Left ventricle myocardium inferior (tissue), 1 donor: ENCODE data around the gene STAC3. TPM values are rescaled to one million over a fixed set of nuclear protein-coding genes. Genes with fewer than 3 reads are reported as not detected.
A peak's percentile ranks its signal among the peaks of the same experiment; 100 is the strongest.

Source experiments
- DNase-seq: peaks from one replicate; pipeline ENCODE4 v3.0.0-alpha.2; 2020
- H3K27ac ChIP-seq: fragments of 200-600 bp; replicated peaks from 2 replicates; pipeline ENCODE4 v1.8.0; 2021
- H3K27me3 ChIP-seq: fragments of 200-600 bp; 2 replicates; pipeline ENCODE4 v1.8.0; 2021; ENCODE audit warnings: low read depth
- H3K36me3 ChIP-seq: fragments of 200-600 bp; 2 replicates; pipeline ENCODE4 v1.8.0; 2021
- H3K4me1 ChIP-seq: fragments of 200-600 bp; 2 replicates; pipeline ENCODE4 v1.8.0; 2021
- H3K4me3 ChIP-seq: fragments of 200-600 bp; 2 replicates; pipeline ENCODE4 v1.8.0; 2021; ENCODE audit warnings: mild to moderate bottlenecking, moderate library complexity
- H3K9me3 ChIP-seq: fragments of 200-600 bp; replicated peaks from 2 replicates; pipeline ENCODE4 v1.8.0; 2021
- intact Hi-C: fragments of 100-400 bp; cut with micrococcal nuclease; formaldehyde crosslinking; loops from one replicate; pipeline ENCODE4 v1.11.0; 2022
- total RNA-seq: library from RNA; stranded (reverse); fragmentation: NEBNext Ultra II Directional; extraction: Animal tissue kit (Norgen Biotek cat#: 25700); gene quantifications from one replicate; pipeline ENCODE4 v1.2.1, GENCODE V29; 2021
- TF ChIP-seq, protein P1 (sequence below): fragments of 200-600 bp; IDR thresholded peaks from 2 replicates; pipeline ENCODE4 v1.8.0; 2021; ENCODE audit warnings: antibody characterized with exemption, mild to moderate bottlenecking, borderline replicate concordance
- donor health status: DM: no; HTN: yes; CAD: no; lungs with severe emphysema.

STAC3 gene
- total RNA-seq, 1 donor from 2014 or later = 0.69 TPM

DNA sequence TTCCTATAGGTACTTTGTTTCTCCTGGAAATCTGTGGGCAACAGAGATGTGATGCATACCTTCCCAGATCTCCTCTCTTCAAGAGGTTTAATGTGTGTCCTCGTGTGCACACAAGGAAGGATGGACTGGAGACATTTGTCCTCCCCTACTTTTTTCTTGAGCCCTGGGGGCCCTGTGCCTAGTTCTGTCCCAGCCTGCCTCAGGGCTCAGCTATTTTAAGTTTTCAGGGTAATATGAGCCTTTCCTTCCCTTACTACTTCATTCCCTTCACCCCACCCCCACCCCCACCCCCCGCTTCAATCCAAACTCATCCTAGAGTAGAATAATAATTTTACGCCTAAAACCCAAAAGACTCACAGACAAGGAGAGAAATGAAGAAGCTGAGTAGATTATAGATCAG lies 446 bp downstream of the STAC3 start:
- Histone ChIP-seq H3K27ac (no peak overlapping the region), H3K4me3 (no peak overlapping the region), H3K4me1 (no peaks in the 10 kb centered on the region), H3K36me3 (peaks cover 10% of the 10 kb centered on the region), H3K9me3 (no peaks in the 10 kb centered on the region), H3K27me3 (peaks cover 2% of the 10 kb centered on the region)
- TF ChIP-seq, protein P1, sequence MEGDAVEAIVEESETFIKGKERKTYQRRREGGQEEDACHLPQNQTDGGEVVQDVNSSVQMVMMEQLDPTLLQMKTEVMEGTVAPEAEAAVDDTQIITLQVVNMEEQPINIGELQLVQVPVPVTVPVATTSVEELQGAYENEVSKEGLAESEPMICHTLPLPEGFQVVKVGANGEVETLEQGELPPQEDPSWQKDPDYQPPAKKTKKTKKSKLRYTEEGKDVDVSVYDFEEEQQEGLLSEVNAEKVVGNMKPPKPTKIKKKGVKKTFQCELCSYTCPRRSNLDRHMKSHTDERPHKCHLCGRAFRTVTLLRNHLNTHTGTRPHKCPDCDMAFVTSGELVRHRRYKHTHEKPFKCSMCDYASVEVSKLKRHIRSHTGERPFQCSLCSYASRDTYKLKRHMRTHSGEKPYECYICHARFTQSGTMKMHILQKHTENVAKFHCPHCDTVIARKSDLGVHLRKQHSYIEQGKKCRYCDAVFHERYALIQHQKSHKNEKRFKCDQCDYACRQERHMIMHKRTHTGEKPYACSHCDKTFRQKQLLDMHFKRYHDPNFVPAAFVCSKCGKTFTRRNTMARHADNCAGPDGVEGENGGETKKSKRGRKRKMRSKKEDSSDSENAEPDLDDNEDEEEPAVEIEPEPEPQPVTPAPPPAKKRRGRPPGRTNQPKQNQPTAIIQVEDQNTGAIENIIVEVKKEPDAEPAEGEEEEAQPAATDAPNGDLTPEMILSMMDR = no peak
- no peak for DNase-seq
- intact Hi-C loops = no loop called here

DNA sequence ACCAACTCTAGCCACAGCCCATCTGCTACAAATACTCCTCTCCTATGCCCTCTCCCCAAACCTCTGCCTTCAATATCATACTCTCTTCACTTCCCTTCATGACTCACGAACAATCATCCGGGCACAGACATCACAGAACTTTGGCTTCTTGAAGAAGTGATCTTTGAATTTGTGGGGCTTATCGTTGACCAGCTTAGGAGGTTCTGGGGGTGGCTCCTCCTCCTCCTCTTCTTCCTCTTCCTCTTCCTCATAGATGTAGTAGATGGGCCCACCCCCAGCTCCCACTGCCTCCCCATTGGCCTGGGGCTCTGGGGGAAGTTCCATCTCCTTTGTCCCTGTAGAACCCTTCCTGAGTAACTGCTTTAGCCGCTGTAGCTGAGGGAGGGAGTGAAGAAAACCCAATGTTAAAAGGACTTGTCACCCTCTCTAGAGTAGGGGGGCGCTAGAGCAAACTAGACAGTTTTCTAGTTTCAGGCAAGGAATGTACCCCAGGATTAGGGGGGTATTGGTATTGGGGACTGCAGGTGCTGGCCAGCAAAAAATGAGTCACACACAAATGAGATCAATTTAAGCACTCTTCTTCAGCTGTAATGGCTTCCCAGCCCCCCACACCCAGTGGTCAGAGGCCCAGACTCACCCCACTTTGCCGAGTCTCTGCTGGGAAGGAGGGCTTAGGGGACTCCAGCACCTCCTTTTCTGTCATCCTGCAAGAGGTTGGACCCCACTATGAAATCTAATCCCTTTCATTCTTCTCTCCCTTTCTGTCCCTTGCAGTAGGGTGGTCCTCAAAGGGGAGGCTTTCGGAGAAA lies 1.8 kb downstream of the STAC3 start:
- peak; percentile 29 for DNase-seq
- no peaks in the 10 kb centered on the region for H3K4me1 ChIP-seq
- peaks cover 9% of the 10 kb centered on the region for H3K27me3 ChIP-seq
- TF ChIP-seq, protein P1 = no peak
- H3K36me3 ChIP-seq = no peaks in the 10 kb centered on the region
- no peak overlapping the region for H3K27ac ChIP-seq
- intact Hi-C loops = no loop called here
- no peak overlapping the region for H3K4me3 ChIP-seq
- H3K9me3 ChIP-seq = no peaks in the 10 kb centered on the region

DNA sequence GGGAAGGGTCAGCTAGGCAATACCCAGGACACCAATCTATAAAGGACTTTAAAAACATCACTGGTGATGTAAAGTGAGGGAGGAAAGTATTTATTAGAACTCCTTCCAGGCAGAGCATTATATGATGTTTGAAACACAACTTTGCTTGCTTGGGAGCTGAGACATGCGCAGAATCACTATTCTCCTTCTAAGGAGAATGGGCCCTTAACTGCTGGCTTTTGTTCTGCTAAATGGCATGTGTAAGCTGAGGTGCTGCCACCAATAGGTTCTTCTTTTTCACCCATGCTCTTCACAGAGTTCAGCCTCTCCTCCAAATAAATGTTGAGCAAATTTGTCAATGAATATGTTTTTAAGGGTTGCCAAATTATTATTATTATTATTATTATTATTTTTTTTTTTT lies 3.9 kb downstream of the STAC3 start:
- Histone ChIP-seq H3K4me1 (peaks cover 20% of the 10 kb centered on the region), H3K9me3 (no peaks in the 10 kb centered on the region), H3K4me3 (no peak overlapping the region), H3K27me3 (peaks cover 30% of the 10 kb centered on the region), H3K27ac (no peak overlapping the region), H3K36me3 (no peaks in the 10 kb centered on the region)
- intact Hi-C loops = no loop called here
- TF ChIP-seq, protein P1 = no peak
- DNase-seq = no peak

- no peaks in the 10 kb centered on the region for H3K9me3 ChIP-seq
- no peak overlapping the region for H3K27ac ChIP-seq
- peaks cover 58% of the 10 kb centered on the region for H3K27me3 ChIP-seq
- TF ChIP-seq, protein P1 = no peak
- intact Hi-C loops = no loop called here
- H3K4me1 ChIP-seq = peaks cover 47% of the 10 kb centered on the region
- no peak overlapping the region for H3K4me3 ChIP-seq
- no peaks in the 10 kb centered on the region for H3K36me3 ChIP-seq
- DNase-seq = no peak
These were observed 6.7 kb downstream of the STAC3 start for GRCh38 chr12:57244312-57244696.

DNA sequence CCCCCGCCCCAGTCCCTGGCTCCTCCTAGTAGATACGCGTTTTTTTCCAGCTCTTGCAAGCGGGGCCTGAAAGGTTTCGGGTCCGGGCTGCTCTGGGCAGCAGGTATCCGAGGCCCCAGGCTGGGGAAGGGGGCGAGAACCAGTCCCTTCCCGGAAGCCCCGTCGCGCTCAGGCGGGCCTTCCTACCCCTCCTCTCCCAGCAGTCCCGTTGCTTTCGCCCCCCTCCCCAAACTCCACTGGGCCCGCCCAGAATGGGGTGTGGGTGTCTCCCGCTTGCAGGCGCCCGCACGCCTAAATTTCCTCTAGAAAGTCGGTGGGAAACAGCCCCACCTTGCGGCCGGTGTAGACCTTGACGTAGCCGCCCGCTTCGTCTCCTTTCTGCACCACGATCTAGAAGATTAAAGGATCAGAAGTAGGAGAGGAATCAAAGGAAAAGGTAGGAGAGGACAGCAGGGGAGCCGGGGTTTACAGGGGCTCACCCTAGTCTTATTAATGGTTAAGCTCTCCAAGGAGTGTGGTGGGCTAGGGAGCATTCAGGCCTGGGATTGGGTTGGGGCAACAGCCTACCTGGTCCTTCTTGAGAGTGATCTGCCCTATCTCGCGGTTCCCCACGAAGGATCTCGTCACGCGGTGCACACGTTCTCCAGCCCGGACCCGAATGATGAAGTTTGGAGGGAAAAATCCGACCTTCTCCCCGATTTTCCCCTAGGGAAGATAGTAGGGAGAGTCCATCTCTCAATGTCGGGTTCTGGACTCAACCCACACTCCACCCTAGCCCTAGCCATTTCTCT lies 7.3 kb downstream of the STAC3 start:
- Histone ChIP-seq H3K27me3 (peaks cover 60% of the 10 kb centered on the region), H3K4me1 (peaks cover 52% of the 10 kb centered on the region), H3K27ac (no peak overlapping the region), H3K36me3 (no peaks in the 10 kb centered on the region), H3K9me3 (no peaks in the 10 kb centered on the region), H3K4me3 (peak overlapping the region; percentile 60)
- peak; percentile 79 for DNase-seq
- intact Hi-C loops = no loop called here
- TF ChIP-seq, protein P1 = peak; percentile 80
